Type B pancreatic cell (in vitro differentiated cells): ENCODE results near the gene SNX25. TPM values are rescaled to one million over a fixed set of nuclear protein-coding genes. Genes with fewer than 3 reads are reported as not detected.

ENCODE experiments used
- DNase-seq: peaks from one replicate; pipeline ENCODE4 v3.0.0; 2021; ENCODE audit warnings: mixed read lengths; ENCODE audit not compliant: unreplicated experiment; ENCODE audit errors: extremely low spot score
- H3K27ac Mint-ChIP-seq: 2 replicates; pipeline ENCODE4 v1.8.0; 2021; ENCODE audit warnings: mild to moderate bottlenecking, mixed read lengths
- H3K27me3 Mint-ChIP-seq: 2 replicates; pipeline ENCODE4 v1.8.0; 2021; ENCODE audit warnings: mixed read lengths
- H3K36me3 Mint-ChIP-seq: 2 replicates; pipeline ENCODE4 v1.8.0; 2021; ENCODE audit warnings: mixed read lengths
- H3K4me1 Mint-ChIP-seq: one replicate; pipeline ENCODE4 v1.8.0; 2021; ENCODE audit warnings: mixed read lengths; ENCODE audit not compliant: unreplicated experiment
- H3K4me3 Mint-ChIP-seq: 2 replicates; pipeline ENCODE4 v1.8.0; 2021; ENCODE audit warnings: mild to moderate bottlenecking, mixed read lengths
- H3K9me3 Mint-ChIP-seq: 2 replicates; pipeline ENCODE4 v1.8.0; 2021; ENCODE audit warnings: mixed read lengths
- CTCF ChIP-seq: fragments of 200-600 bp; sonication (generic); conservative IDR thresholded peaks from 2 replicates; pipeline ENCODE4 v1.5.0; 2021; ENCODE audit warnings: antibody characterized with exemption, mild to moderate bottlenecking
- total RNA-seq: library from RNA; stranded (reverse); gene quantifications from 2 replicates; pipeline ENCODE4 v1.2.1, GENCODE V29; 2021; ENCODE audit warnings: low replicate concordance

SNX25 gene
- total RNA-seq, 1 donor from 2014 or later, result 11.2 TPM

- no peak for DNase-seq
- H3K9me3 Mint-ChIP-seq, result no peaks in the 10 kb centered on the region
- H3K36me3 Mint-ChIP-seq, result peaks cover 25% of the 10 kb centered on the region
- TF ChIP-seq CTCF, result no peak
- peaks cover 7% of the 10 kb centered on the region for H3K4me1 Mint-ChIP-seq
- H3K4me3 Mint-ChIP-seq, result no peak overlapping the region
- H3K27me3 Mint-ChIP-seq, result no peaks in the 10 kb centered on the region
- no peak overlapping the region for H3K27ac Mint-ChIP-seq
Measured at GRCh38 chr4:185351691-185352090, 142.3 kb downstream of the SNX25 start.

GRCh38 chr4:185352202-185352601, 142.8 kb downstream of the SNX25 start:
- no peak for DNase-seq
- no peak overlapping the region for H3K27ac Mint-ChIP-seq
- peaks cover 7% of the 10 kb centered on the region for H3K4me1 Mint-ChIP-seq
- H3K9me3 Mint-ChIP-seq, result no peaks in the 10 kb centered on the region
- peaks cover 21% of the 10 kb centered on the region for H3K36me3 Mint-ChIP-seq
- no peak overlapping the region for H3K4me3 Mint-ChIP-seq
- TF ChIP-seq CTCF, result no peak
- H3K27me3 Mint-ChIP-seq, result no peaks in the 10 kb centered on the region

- Mint-ChIP-seq H3K27ac (no peak overlapping the region), H3K27me3 (no peaks in the 10 kb centered on the region), H3K4me3 (no peak overlapping the region), H3K9me3 (no peaks in the 10 kb centered on the region), H3K36me3 (peaks cover 21% of the 10 kb centered on the region), H3K4me1 (peaks cover 7% of the 10 kb centered on the region)
- no peak for DNase-seq
- TF ChIP-seq CTCF, result no peak
Measured at GRCh38 chr4:185352741-185353140, 143.3 kb downstream of the SNX25 start.

GRCh38 chr4:185357211-185357610, 147.8 kb downstream of the SNX25 start:
- Mint-ChIP-seq H3K9me3 (no peaks in the 10 kb centered on the region), H3K36me3 (peaks cover 10% of the 10 kb centered on the region), H3K27ac (no peak overlapping the region), H3K27me3 (no peaks in the 10 kb centered on the region), H3K4me3 (no peak overlapping the region), H3K4me1 (peaks cover 6% of the 10 kb centered on the region)
- DNase-seq, result no peak
- TF ChIP-seq CTCF, result no peak

GRCh38 chr4:185357733-185358440, 148.5 kb downstream of the SNX25 start:
- no peak for DNase-seq
- H3K4me3 Mint-ChIP-seq, result no peak overlapping the region
- H3K9me3 Mint-ChIP-seq, result no peaks in the 10 kb centered on the region
- H3K27ac Mint-ChIP-seq, result no peak overlapping the region
- H3K27me3 Mint-ChIP-seq, result no peaks in the 10 kb centered on the region
- no peak for TF ChIP-seq CTCF
- H3K4me1 Mint-ChIP-seq, result no peaks in the 10 kb centered on the region
- peaks cover 5% of the 10 kb centered on the region for H3K36me3 Mint-ChIP-seq
